NCI-H1930 (cell line): Measurements from ENCODE around the gene MYZAP.
"Not testable (repeated sequence)": the region's sequence is repeated elsewhere in the genome, so short reads cannot be mapped to it uniquely, and the experiment has no call there.

Experiments
- DNase-seq, 2 experiments: peaks; one replicate each; lab custom pipeline; 2025; lab: John Stamatoyannopoulos, UW

Gene MYZAP

GRCh38 chr15:57592836-57593420, 1.2 kb downstream of the MYZAP start:
- no peak for DNase-seq

DNA sequence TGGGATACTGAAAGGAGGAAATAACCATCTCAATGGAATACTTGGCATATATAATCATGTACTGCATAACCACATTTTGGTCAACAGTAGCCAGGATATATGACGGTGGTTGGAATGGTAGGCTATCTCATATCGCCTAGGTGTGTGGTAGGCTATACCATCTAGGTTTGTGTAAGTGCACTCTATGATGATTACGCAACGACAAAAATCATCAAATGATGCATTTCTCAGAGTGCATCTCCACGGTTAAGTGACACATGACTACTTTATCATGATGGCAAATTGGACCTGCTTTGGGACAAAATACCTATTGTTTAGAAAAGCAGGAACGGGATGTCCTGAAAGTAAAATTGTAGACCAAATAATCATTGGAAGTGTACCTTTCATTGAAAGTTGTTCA, 2.8 kb downstream of the MYZAP start:
- DNase-seq, result no peak

DNA sequence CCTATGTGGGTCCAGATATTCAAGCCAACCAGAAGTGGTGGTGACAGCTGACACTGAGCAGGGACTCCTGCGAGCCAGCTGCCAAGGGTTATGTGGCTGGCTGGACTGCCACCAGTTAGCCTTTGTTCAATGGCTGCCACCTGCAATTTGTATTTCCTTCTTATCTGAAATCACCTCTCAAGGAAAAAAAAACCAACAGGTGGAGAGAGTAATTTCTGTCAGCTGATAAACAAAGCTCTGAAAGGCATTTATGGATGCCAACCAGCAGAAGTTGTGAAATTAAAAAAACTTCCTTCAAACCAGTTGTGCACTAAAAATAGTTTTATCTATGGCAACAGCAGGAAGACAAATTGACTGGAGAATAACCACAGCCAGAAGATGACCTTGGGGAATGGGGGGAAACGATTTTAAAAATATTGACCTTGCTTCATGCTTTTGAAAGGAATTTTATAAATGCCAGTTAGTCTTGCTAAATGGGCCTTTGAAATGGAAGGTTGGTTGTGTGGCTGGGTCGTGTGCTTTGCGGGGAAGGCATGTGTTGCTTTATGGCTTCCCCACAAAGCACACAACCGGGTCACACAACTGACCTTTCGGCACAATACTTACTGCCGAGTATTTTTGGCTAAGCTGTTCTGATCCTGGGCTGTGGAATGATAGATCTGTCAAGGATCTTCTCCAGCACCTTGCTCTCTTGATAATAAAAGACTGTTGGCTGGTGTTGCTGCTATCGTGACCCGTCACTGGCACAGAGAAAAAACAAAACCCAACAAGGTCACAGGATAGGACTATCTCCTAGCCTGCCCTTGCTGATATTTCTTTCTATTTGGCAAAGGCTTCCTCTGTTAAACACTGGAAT, 3.5 kb downstream of the MYZAP start:
- DNase-seq, result no peak

DNA sequence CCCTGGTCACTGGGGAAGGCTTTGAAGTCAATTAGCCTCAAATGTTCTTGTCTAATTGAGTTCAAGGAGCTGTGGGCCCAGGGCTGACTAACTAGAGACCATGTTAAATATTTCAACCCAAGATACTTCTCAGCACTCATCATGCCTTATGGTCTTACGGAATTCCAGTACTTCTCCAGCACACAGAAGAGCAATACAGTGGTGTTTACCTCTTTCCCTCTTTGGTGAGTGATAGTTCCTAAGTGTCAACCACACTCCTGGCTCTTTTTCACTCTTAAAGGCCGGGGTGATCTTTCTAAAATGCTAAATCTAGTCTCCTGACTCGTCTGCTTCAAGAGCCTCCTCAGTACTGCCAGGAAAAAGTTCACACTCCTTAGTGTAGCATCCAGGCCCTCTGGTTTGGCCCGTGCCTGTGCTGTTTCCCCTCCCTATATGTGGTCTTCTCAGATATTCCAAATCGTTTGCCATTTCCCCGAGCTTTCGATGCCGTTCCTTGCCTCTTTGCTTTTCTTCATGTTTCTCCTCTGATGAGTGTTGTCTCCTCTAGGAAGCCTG, 4.7 kb downstream of the MYZAP start:
- no peak for DNase-seq

DNA sequence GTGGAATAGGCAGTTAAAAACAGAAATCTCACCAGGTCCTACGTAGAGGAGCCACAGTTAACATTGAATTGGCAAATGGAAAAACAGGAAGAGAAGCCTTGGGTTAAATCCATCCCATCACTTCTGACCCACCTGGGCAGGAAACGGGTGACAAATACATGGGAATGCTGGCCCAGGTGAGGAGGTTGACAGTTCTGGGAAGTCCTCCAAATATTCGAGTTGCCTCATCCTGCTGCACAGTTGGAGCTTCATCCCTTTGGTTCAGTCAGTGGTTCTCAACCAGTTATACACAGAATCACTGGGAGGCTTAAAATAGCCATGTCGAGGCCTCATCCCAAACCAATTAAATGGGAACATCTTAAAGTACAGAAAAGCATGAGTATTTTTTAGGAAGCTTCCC, 5.3 kb downstream of the MYZAP start:
- DNase-seq, result no peak

GRCh38 chr15:57597431-57597830, 5.7 kb downstream of the MYZAP start:
- no peak for DNase-seq

GRCh38 chr15:57598346-57598745, 6.6 kb downstream of the MYZAP start:
- DNase-seq, result no peak

DNA sequence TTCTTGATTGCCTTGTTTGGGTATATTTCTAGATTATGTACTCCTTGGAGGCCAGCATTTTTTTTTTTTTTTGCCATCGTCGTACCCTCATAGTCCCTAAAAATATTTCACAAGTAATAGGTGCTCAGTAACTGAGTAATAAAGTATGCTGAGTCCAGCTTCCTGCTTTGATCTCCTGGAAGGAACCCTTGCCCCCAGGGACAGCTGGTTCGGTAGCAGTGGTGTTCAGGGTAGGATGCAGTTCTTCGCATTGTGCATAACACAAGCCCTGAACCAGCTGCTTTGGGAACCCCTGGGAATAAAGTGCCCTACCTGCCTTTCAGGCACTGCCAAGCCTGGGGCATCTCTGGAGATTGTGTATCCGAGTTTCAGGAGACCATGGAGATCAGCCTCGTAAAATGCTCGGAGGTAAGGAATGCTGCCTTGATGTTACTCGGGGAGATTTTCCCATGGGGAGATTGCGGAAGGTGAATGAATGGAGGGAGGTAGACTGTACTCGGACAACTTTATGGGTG, 7.6 kb downstream of the MYZAP start:
- DNase-seq, result no peak

DNA sequence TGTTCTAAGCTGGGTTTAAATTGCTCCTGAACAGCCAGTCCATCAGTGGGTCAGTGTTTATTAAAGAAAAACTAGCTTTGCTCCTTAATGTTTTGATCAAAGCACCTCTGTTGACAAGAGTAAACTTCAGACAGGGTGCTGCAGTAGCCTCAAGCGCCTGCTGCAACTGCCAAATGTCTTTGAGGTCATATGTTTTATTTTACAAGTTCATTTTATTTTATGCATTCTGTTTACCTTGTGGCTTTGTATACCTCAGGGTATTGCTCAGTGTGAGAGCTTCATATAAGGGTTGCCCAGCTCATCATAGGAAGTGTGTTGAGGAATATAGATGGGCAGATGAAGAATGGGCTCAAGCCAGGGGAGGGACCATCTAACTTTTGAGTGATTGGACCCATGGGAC, 8.5 kb downstream of the MYZAP start:
- no peak for DNase-seq

GRCh38 chr15:57604507-57604906, 12.8 kb downstream of the MYZAP start:
- no peak for DNase-seq

DNA sequence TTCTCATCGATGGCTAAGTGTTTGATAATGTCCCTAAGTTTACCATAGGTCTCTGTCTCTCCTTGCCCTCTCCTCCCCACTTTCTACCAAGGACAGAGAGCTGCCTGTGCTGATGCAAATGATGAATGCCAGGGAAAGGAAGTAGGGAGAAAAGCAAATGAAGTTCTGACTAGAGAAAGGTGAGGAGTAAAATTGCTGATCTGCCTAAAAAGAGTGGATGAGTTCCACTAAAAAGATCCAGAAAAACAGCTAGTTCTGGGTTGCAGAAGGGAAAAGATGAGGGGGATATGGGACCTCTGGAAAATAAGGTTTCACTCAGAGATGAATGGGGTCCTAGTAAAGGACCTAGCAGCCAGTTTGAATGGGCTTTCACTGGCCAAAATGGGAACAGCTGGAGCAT, 13.8 kb downstream of the MYZAP start:
- no peak for DNase-seq

GRCh38 chr15:57606048-57606447, 14.3 kb downstream of the MYZAP start:
- DNase-seq, result no peak

- DNase-seq, result no peak
These were observed 15.1 kb downstream of the MYZAP start for GRCh38 chr15:57606816-57607215.

DNA sequence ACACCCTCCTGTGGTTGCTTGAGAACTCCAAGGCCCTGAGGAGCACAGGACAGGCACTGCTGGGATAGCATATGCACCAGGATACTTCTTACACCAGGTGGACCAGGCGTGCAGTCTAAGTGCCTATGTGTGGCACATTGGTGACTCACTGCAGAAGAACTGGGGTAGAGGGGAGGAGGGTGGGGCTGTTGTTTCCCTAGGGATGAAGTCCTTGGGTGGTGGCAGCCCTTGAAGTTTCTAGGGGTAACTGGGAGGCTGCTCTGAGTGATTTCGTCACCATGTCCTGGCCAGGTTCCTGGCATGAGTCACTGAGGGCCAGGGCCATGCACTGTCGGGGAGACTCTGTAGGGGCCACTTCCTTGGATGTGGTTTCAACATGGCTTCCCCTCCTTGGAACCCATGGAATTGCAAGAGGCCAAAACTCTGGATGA, 15.9 kb downstream of the MYZAP start:
- no peak for DNase-seq

DNA sequence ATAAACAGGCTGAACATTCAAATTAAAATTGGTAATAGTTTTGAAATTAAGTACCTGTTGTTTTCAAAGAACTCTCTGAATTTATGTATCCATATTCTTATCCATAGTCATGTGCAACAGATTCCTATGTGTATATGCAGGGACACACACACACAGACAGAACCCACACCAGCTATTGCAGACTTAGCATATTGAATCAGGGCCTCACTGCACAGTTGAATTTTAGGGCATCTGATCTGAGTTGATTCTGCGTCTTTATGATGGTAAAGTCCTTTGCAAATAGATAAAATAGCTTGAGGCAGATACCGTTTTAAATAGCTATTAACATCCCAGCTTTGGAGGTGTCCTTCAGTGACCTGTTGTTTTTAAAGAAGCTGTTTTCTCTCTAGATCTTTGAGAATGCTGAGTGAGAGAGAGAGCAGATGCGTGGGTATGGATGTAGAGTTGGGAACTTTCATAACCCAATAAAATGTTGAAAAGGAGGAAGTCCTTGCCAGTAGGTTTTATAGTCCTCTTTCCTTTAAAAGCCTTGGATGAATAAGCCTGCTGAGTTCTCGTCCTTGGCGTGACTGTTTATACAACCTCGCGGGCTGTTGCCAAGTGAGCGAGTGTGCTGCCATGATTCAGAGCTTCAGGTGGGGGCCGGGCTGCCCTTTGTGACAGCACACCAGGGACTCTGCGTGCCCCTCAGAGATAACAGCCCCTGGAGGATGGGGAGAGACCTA, 18.3 kb downstream of the MYZAP start:
- DNase-seq, result no peak

- DNase-seq, result no peak
These were observed 19.4 kb downstream of the MYZAP start for GRCh38 chr15:57611123-57611522.

DNA sequence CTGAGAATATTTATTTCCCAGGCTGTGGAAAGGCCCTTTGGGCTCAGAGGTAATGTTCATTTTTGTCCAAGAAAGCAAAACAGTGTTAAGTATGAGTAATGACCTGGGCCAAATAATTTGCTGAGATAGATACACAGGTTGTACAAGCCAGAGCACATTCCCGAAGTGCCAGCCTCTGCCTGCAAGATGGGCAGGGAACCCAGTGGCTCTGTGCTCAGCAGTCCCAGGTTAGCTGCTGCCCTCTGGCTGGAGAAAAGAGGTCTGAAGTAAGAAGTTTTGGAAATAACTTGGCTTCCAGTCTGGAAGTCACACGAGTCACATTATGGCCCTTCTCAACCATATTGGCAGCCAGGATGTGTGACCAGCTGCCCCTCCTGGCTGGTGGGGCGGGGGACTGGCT, 20.2 kb downstream of the MYZAP start:
- no peak for DNase-seq

DNA sequence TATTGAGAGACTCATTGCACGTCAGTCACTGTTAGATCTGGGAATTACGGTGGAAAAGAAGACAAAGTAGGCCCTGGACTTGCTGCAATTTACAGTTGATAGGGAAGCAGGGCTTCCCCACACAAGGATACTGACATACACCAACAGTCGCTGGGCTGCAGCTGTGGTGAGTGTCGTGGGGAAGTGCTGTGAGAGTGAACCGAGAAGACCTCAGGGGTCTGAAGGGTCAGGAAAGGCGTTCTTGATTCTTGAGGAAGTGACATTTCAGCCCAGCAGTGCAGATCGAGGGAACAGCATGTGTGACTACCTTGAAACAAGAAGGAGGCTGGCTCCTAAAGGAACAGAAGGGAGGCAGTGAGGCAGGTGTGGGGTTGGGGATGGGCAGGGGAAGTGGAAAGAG, 22.5 kb downstream of the MYZAP start:
- no peak for DNase-seq

DNA sequence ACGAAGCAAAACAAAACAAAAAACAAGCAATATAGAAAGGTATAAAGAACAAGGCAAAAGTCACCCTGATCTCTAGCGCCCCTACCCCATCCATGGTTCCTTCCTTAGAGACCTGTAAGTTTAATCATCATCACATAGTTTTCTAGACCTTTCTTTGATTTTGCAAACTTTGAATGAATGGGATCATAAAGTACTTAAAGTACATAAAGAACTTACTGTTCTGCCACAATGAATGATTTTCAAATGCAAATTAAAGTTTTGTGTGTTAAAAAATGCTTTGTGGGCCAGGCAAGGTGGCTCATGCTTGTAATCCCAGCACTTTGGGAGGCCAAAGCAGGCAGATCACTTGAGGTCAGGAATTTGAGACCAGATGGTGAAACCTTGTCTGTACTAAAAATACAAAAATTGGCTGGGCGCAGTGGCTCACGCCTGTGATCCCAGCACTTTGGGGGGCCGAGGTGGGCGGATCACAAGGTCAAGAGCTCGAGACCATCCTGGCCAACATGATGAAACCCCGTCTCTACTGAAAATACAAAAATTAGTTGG, 24.3 kb downstream of the MYZAP start:
- not testable (repeated sequence) for DNase-seq

- no peak for DNase-seq
These were observed 26.6 kb downstream of the MYZAP start for GRCh38 chr15:57618325-57618724.

DNA sequence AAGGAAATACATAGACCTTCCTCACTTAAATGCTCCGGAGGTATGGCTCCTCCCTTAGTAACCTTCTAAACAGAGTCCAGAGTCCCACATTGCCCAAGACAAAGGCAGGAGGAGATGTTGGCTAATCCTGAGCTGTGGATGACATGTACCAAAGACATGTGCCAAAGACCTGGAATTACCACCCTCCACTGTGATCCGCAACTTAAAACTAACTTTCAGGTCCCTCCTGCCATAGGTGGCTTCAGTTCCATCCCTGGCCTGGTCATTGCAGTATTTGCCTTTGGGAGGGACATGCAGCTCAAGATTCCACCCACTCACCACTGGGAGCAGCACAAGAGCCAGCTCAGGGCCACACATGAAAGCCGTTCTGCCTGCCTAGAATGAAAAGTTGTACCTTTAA, 28.0 kb downstream of the MYZAP start:
- no peak for DNase-seq

GRCh38 chr15:57624730-57625129, 33.0 kb downstream of the MYZAP start:
- no peak for DNase-seq
